Esophagus squamous epithelium (tissue), 4 donors: ENCODE measurements around the gene PSMG1.

Experiments
- POLR2A ChIP-seq, 4 donors: fragments of 450-650 bp; IDR thresholded peaks; one replicate each; pipeline ENCODE4 v1.6.1; 2017; ENCODE audit warnings: antibody characterized with exemption in 4 of 4, mild to moderate bottlenecking in 4 of 4, moderate library complexity in 3 of 4
- TF ChIP-seq, protein P1 (sequence below), 6 experiments: fragments of 450-650 bp in 4 of 6; fragments of 200-600 bp in 2 of 6; sonication (generic) in 2 of 6; IDR thresholded peaks; one replicate each; pipeline ENCODE4 v1.5.1; 2016 to 2019; ENCODE audit warnings: antibody characterized with exemption in 6 of 6, mild to moderate bottlenecking in 4 of 6, moderate library complexity in 4 of 6

DNA sequence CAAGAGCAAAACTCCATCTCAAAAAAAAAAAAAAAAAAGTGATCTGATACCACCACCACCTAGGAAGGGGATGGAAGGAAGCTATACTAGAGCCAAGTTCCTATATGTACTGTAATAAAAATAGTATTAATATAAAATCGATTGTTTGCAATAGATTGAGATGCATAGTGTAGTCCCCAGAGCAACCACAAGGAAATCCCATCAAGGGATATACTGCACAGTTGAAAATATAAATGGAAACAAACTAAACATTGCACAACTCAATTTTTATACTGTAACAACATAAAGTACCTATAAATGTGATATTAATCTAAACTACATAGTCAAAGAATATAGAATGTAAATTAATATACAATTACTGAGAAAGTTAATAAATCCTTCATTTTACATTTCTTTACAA, 20.9 kb upstream of the PSMG1 start:
- TF ChIP-seq, protein P1, sequence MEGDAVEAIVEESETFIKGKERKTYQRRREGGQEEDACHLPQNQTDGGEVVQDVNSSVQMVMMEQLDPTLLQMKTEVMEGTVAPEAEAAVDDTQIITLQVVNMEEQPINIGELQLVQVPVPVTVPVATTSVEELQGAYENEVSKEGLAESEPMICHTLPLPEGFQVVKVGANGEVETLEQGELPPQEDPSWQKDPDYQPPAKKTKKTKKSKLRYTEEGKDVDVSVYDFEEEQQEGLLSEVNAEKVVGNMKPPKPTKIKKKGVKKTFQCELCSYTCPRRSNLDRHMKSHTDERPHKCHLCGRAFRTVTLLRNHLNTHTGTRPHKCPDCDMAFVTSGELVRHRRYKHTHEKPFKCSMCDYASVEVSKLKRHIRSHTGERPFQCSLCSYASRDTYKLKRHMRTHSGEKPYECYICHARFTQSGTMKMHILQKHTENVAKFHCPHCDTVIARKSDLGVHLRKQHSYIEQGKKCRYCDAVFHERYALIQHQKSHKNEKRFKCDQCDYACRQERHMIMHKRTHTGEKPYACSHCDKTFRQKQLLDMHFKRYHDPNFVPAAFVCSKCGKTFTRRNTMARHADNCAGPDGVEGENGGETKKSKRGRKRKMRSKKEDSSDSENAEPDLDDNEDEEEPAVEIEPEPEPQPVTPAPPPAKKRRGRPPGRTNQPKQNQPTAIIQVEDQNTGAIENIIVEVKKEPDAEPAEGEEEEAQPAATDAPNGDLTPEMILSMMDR (IDR thresholded peaks at IDR 0.05) = peak in 3 of 6 experiments; percentile 20 to 35 (median 22)
- no peak for TF ChIP-seq POLR2A (IDR thresholded peaks at IDR 0.05)
